SK-N-DZ (cell line): ENCODE results near the gene MVP.
"Not testable (repeated sequence)": the region's sequence is repeated elsewhere in the genome, so short reads cannot be mapped to it uniquely, and the experiment has no call there.

Experiments used
- DNase-seq: peaks from one replicate; pipeline ENCODE4 v3.0.0-alpha.2; 2015; ENCODE audit warnings: low spot score

MVP gene

GRCh38 chr16:29842732-29843346 is 22.6 kb downstream of the MVP start:
- no peak for DNase-seq

GRCh38 chr16:29843931-29844330 is 23.7 kb downstream of the MVP start:
- no peak for DNase-seq

- DNase-seq, result no peak
Measured at GRCh38 chr16:29844575-29845331, 24.5 kb downstream of the MVP start.

- no peak for DNase-seq
Measured at GRCh38 chr16:29845656-29846055, 25.4 kb downstream of the MVP start.

- DNase-seq, result peak; percentile 67
Measured at GRCh38 chr16:29848420-29849297, 28.4 kb downstream of the MVP start.

GRCh38 chr16:29849505-29849904 is 29.2 kb downstream of the MVP start:
- DNase-seq, result no peak

GRCh38 chr16:29850998-29851397 is 30.7 kb downstream of the MVP start:
- DNase-seq, result no peak

GRCh38 chr16:29852654-29853053 is 32.4 kb downstream of the MVP start:
- no peak for DNase-seq

- DNase-seq, result no peak
Measured at GRCh38 chr16:29854520-29855100, 34.3 kb downstream of the MVP start.

- no peak for DNase-seq
Measured at GRCh38 chr16:29857133-29857760, 37.0 kb downstream of the MVP start.

GRCh38 chr16:29858149-29858849 is 38.0 kb downstream of the MVP start:
- no peak for DNase-seq

- DNase-seq, result no peak
Measured at GRCh38 chr16:29858974-29859373, 38.7 kb downstream of the MVP start.

GRCh38 chr16:29860218-29860617 is 40.0 kb downstream of the MVP start:
- DNase-seq, result no peak

GRCh38 chr16:29862383-29862883 is 42.2 kb downstream of the MVP start:
- DNase-seq, result no peak

- DNase-seq, result peak; percentile 98
Measured at GRCh38 chr16:29862884-29863668, 42.8 kb downstream of the MVP start, which contains the start of gene CDIPT. Gene CDIPT (minus strand): TSS chr16:29863226. CDS start chr16:29862857, 369 bp downstream.

- DNase-seq, result no peak
Measured at GRCh38 chr16:29863669-29863984, 43.4 kb downstream of the MVP start.

- no peak for DNase-seq
Measured at GRCh38 chr16:29864205-29864604, 43.9 kb downstream of the MVP start.

GRCh38 chr16:29868396-29869009 is 48.2 kb downstream of the MVP start:
- no peak for DNase-seq

GRCh38 chr16:29869067-29869466 is 48.8 kb downstream of the MVP start:
- not testable (repeated sequence) for DNase-seq
